Mesenchymal stem cell (in vitro differentiated cells and primary cell): ENCODE results near the gene ATG10.

Experiments used
- DNase-seq: peaks from one replicate; pipeline ENCODE4 v3.0.0-alpha.2; 2013
- H2AFZ ChIP-seq: one replicate; pipeline ENCODE4 v1.6.1; 2013; ENCODE audit warnings: low read depth, mild to moderate bottlenecking, control low read depth, inconsistent platforms, low read length, moderate library complexity
- H2AK5ac ChIP-seq: 2 replicates; pipeline ENCODE4 v1.6.1; 2013; ENCODE audit warnings: low read length, moderate library complexity, mild to moderate bottlenecking, inconsistent platforms; ENCODE audit not compliant: severe bottlenecking
- H2BK120ac ChIP-seq: one replicate; pipeline ENCODE4 v1.6.1; 2013; ENCODE audit warnings: low read depth, mild to moderate bottlenecking, inconsistent platforms, low read length, moderate library complexity
- H2BK12ac ChIP-seq, 2 experiments: one replicate each; pipeline ENCODE4 v1.6.1; 2013; ENCODE audit warnings: inconsistent platforms in 2 of 2, low read length in 2 of 2, mild to moderate bottlenecking in 2 of 2, moderate library complexity in 2 of 2, control low read depth in 1 of 2
- H2BK15ac ChIP-seq: one replicate; pipeline ENCODE4 v1.6.1; 2013; ENCODE audit warnings: mild to moderate bottlenecking, low read depth, inconsistent platforms; ENCODE audit not compliant: poor library complexity, severe bottlenecking
- H2BK5ac ChIP-seq: 2 replicates; pipeline ENCODE4 v1.6.1; 2013; ENCODE audit warnings: low read depth, mild to moderate bottlenecking, low read length, control low read depth, inconsistent platforms; ENCODE audit not compliant: poor library complexity, severe bottlenecking
- H3K14ac ChIP-seq, 2 experiments: one replicate each; pipeline ENCODE4 v1.6.1; 2013; ENCODE audit warnings: inconsistent platforms in 2 of 2, low read length in 2 of 2, control low read depth in 1 of 2, mild to moderate bottlenecking in 1 of 2, moderate library complexity in 1 of 2
- H3K18ac ChIP-seq, 2 experiments: one replicate each; pipeline ENCODE4 v1.6.1; 2013; ENCODE audit warnings: inconsistent platforms in 2 of 2, low read length in 2 of 2, control low read depth in 1 of 2, low read depth in 1 of 2, mild to moderate bottlenecking in 1 of 2
- H3K23ac ChIP-seq, 2 experiments: one replicate each; pipeline ENCODE4 v1.6.1; 2013; ENCODE audit warnings: inconsistent platforms in 2 of 2, low read length in 2 of 2, mild to moderate bottlenecking in 2 of 2, moderate library complexity in 2 of 2, control low read depth in 1 of 2
- H3K27ac ChIP-seq: 2 replicates; pipeline ENCODE4 v1.5.1; 2013; ENCODE audit warnings: mild to moderate bottlenecking, moderate library complexity, low read length, control low read depth, inconsistent platforms; ENCODE audit not compliant: poor library complexity, severe bottlenecking
- H3K27me3 ChIP-seq, 2 experiments: 2 replicates each; pipeline versions ENCODE4 v1.6.1 to v1.7.0; 2013; ENCODE audit warnings: low read length in 2 of 2, mild to moderate bottlenecking in 2 of 2, moderate library complexity in 2 of 2, control low read depth in 1 of 2, inconsistent platforms in 1 of 2; ENCODE audit not compliant: control insufficient read depth in 1 of 2, insufficient read depth in 1 of 2
- H3K36me3 ChIP-seq, 2 experiments: 2 replicates each; pipeline versions ENCODE4 v1.6.1 to v1.7.0; 2013; ENCODE audit warnings: low read length in 2 of 2, control low read depth in 1 of 2, inconsistent platforms in 1 of 2, low read depth in 1 of 2, mild to moderate bottlenecking in 1 of 2; ENCODE audit not compliant: insufficient read depth in 2 of 2, control insufficient read depth in 1 of 2
- H3K4ac ChIP-seq, 2 experiments: one replicate each; pipeline ENCODE4 v1.6.1; 2013; ENCODE audit warnings: inconsistent platforms in 2 of 2, low read length in 2 of 2, mild to moderate bottlenecking in 2 of 2, moderate library complexity in 2 of 2, control low read depth in 1 of 2, low read depth in 1 of 2
- H3K4me1 ChIP-seq: 2 replicates; pipeline ENCODE4 v1.6.1; 2013; ENCODE audit warnings: low read depth, low read length, control low read depth; ENCODE audit not compliant: control insufficient read depth, insufficient read depth
- H3K4me2 ChIP-seq: 2 replicates; pipeline ENCODE4 v1.6.1; 2013; ENCODE audit warnings: low read length, mild to moderate bottlenecking, inconsistent platforms; ENCODE audit not compliant: poor library complexity, severe bottlenecking
- H3K4me3 ChIP-seq, 2 experiments: 2 replicates each; pipeline versions ENCODE4 v1.5.1 to v1.7.0; 2013; ENCODE audit warnings: low read length in 2 of 2, mild to moderate bottlenecking in 2 of 2, control low read depth in 1 of 2, low read depth in 1 of 2; ENCODE audit not compliant: insufficient read depth in 1 of 2
- H3K79me1 ChIP-seq: replicated peaks from 2 replicates; pipeline ENCODE4 v1.6.1; 2013; ENCODE audit warnings: mild to moderate bottlenecking, control low read depth, low read length, inconsistent platforms; ENCODE audit not compliant: poor library complexity, severe bottlenecking
- H3K9ac ChIP-seq: 2 replicates; pipeline ENCODE4 v1.7.0; 2013; ENCODE audit warnings: mild to moderate bottlenecking, low read length, moderate library complexity
- H3K9me3 ChIP-seq: 2 replicates; pipeline ENCODE4 v1.7.0; 2013; ENCODE audit warnings: mild to moderate bottlenecking, low read length; ENCODE audit not compliant: control insufficient read depth
- H4K8ac ChIP-seq: one replicate; pipeline ENCODE4 v1.6.1; 2013; ENCODE audit warnings: inconsistent platforms, mild to moderate bottlenecking, low read length, moderate library complexity
- H4K91ac ChIP-seq: one replicate; pipeline ENCODE4 v1.6.1; 2013; ENCODE audit warnings: mild to moderate bottlenecking, low read length, inconsistent platforms
- WGBS: methylation state at CpG from one replicate; pipeline ENCODE4 v1.1.7; 2013; ENCODE audit warnings: mixed read lengths; 5-methylcytosine and 5-hydroxymethylcytosine counted together

The ATG10 gene

DNA sequence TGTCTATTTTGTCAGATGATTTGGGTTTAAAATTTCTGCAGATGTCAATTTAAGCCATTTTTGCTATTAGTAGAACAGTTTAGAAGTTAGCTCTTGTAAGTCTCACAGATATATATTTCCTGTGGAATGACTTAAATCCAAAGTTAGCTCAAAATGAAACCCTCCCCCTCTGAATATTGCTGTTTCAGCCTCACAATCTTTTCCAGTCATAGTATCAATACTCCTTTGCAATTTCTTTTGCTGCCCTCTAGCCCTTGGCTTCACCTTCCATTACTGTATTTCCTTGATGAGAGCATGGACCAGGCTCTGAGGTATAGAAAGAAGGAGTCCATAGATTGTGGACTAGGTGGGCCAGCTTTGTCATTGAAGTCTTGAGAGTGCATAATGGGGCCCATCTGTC, 124.4 kb downstream of the ATG10 start:
- no peak overlapping the region for H3K18ac ChIP-seq
- H3K9ac ChIP-seq: no peak overlapping the region
- no peak overlapping the region for H3K4ac ChIP-seq
- H3K4me2 ChIP-seq: no peak overlapping the region
- H2BK120ac ChIP-seq: no peak overlapping the region
- no peaks in the 10 kb centered on the region for H3K27me3 ChIP-seq
- H2BK12ac ChIP-seq: no peak overlapping the region
- peaks cover 15% of the 10 kb centered on the region for H3K9me3 ChIP-seq
- H3K23ac ChIP-seq: no peak overlapping the region
- no peak overlapping the region for H3K4me3 ChIP-seq
- H2AFZ ChIP-seq: no peak overlapping the region
- H3K14ac ChIP-seq: no peak overlapping the region
- H2BK5ac ChIP-seq: no peak overlapping the region
- peaks cover 6% of the 10 kb centered on the region for H3K4me1 ChIP-seq
- no peak overlapping the region for H2BK15ac ChIP-seq
- H2AK5ac ChIP-seq: no peak overlapping the region
- DNase-seq: no peak
- no peaks in the 10 kb centered on the region for H3K79me1 ChIP-seq
- H3K27ac ChIP-seq: no peak overlapping the region
- H4K8ac ChIP-seq: no peak overlapping the region
- no peaks in the 10 kb centered on the region for H3K36me3 ChIP-seq
- no peak overlapping the region for H4K91ac ChIP-seq

DNA sequence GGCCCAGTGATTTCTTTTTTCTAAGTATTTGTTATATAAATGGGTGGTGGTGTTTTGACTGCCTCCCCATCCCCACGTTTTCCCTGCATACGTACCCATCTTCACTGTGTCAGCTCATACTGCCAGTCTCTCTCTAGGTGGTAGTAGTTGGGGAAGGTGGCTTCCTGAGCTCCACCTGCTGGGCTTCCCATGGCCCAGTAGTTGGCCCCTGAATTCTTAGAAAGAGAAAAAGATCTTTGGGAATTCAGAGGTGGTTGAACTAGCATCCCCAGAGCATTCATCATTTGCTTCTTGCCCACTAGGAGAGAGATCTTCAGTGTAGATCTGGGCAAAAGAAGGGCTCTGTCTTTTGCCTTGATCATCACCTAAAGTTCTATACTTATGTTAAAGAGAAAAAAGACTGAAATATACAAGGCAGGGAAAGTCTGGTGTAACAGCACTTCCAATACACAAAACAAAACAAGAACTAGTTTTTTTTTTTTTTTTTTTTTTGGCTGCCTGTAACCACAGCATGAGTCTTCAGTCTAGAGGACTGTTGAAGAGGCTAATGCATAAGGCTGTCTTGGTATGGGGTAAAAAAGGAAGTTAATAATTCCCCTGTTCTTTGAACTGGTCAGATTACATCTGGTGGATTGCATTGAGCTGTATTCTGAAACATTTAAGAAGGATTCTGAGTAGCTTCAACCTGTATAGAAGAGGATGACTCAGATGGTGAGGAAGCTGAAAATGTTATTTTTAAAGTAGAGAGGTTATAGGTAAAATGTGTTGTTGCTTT, 128.7 kb downstream of the ATG10 start:
- Histone ChIP-seq H2BK5ac (no peak overlapping the region), H3K9me3 (no peaks in the 10 kb centered on the region), H3K79me1 (peaks cover 1% of the 10 kb centered on the region), H3K27ac (peak overlapping the region; percentile 93), H2BK120ac (no peak overlapping the region), H3K4me1 (peaks cover 7% of the 10 kb centered on the region), H3K27me3 (no peaks in the 10 kb centered on the region), H3K18ac (no peak overlapping the region), H3K9ac (no peak overlapping the region), H4K91ac (no peak overlapping the region), H2AFZ (no peak overlapping the region), H3K4me2 (peak overlapping the region; percentile 1), H3K14ac (no peak overlapping the region), H2AK5ac (peak overlapping the region; percentile 11), H3K4ac (no peak overlapping the region), H2BK12ac (no peak overlapping the region), H3K36me3 (no peaks in the 10 kb centered on the region), H4K8ac (no peak overlapping the region), H2BK15ac (no peak overlapping the region), H3K23ac (no peak overlapping the region), H3K4me3 (no peak overlapping the region)
- DNase-seq: peak; percentile 1
- WGBS: no CpG with 5 or more reads among the region's 2 CpGs

DNA sequence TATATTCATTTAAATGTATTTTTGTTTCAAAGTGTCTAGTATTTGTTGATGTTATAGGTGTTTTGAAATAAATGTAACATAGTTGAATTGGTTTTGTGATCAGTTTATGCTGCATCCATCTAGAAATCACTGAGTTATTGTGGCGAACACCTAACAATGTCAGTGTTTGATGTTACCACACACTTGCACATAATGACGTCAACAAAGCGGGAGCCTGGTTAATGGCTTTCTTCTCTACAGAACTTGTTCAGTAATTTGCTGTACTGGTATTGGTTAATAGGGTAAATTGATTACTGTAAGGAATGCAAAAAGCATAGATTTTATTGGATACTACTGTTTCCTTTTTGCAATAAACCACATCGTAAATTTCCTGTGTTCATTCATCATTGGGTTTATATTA, 133.0 kb downstream of the ATG10 start:
- no peaks in the 10 kb centered on the region for H3K36me3 ChIP-seq
- no peak overlapping the region for H3K23ac ChIP-seq
- H4K91ac ChIP-seq: no peak overlapping the region
- no peak overlapping the region for H2BK12ac ChIP-seq
- H2BK5ac ChIP-seq: no peak overlapping the region
- peaks cover 9% of the 10 kb centered on the region for H3K4me1 ChIP-seq
- no peak overlapping the region for H3K9ac ChIP-seq
- no peak overlapping the region for H2AFZ ChIP-seq
- H3K9me3 ChIP-seq: no peaks in the 10 kb centered on the region
- no peak overlapping the region for H2AK5ac ChIP-seq
- no peak for DNase-seq
- no peak overlapping the region for H3K27ac ChIP-seq
- no peak overlapping the region for H3K18ac ChIP-seq
- 100% methylated on average over 2 of the region's 4 CpGs for WGBS
- no peak overlapping the region for H2BK120ac ChIP-seq
- H3K4ac ChIP-seq: no peak overlapping the region
- H3K4me2 ChIP-seq: no peak overlapping the region
- peaks cover 1% of the 10 kb centered on the region for H3K79me1 ChIP-seq
- no peak overlapping the region for H3K14ac ChIP-seq
- H3K4me3 ChIP-seq: no peak overlapping the region
- no peak overlapping the region for H2BK15ac ChIP-seq
- H4K8ac ChIP-seq: no peak overlapping the region
- no peaks in the 10 kb centered on the region for H3K27me3 ChIP-seq

DNA sequence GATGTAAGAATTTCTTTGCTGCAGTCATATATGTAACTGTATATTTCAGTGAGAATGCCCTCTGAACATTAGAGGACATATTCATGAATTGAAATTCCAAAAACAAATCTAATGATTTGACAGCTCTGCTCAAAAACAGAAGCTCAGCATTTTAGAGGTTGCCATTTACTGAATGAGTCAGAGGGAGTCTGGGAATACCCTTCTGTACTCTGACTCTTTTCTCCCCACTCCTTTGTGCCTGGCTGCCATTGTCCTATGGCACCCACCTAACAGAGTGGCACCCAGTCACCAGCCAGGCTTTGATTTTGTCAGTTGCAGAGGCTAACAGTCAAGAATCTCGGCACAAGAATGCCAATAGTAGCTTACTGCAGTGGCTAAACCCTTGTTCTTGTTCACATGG, 133.6 kb downstream of the ATG10 start:
- peak; percentile 29 for DNase-seq
- no peak overlapping the region for H4K91ac ChIP-seq
- no peak overlapping the region for H2AFZ ChIP-seq
- no peak overlapping the region for H2BK5ac ChIP-seq
- no peaks in the 10 kb centered on the region for H3K9me3 ChIP-seq
- H3K36me3 ChIP-seq: no peaks in the 10 kb centered on the region
- peaks cover 4% of the 10 kb centered on the region for H3K4me1 ChIP-seq
- whole genome bisulfite sequencing: no CpG with 5 or more reads among the region's 1 CpG
- no peak overlapping the region for H3K9ac ChIP-seq
- no peak overlapping the region for H3K23ac ChIP-seq
- H3K4me2 ChIP-seq: no peak overlapping the region
- H3K4ac ChIP-seq: no peak overlapping the region
- H3K14ac ChIP-seq: no peak overlapping the region
- H2BK15ac ChIP-seq: no peak overlapping the region
- peak overlapping the region in 1 of 2 experiments; percentile 13 for H3K18ac ChIP-seq
- peaks cover 1% of the 10 kb centered on the region for H3K79me1 ChIP-seq
- peak overlapping the region in 1 of 2 experiments; percentile 21 for H2BK12ac ChIP-seq
- H3K27ac ChIP-seq: no peak overlapping the region
- H3K4me3 ChIP-seq: no peak overlapping the region
- H3K27me3 ChIP-seq: no peaks in the 10 kb centered on the region
- no peak overlapping the region for H2AK5ac ChIP-seq
- H4K8ac ChIP-seq: no peak overlapping the region
- H2BK120ac ChIP-seq: no peak overlapping the region
